Fibroblast of villous mesenchyme (primary cell): ENCODE measurements around the gene CD244. TPM values are rescaled to one million over a fixed set of nuclear protein-coding genes. Genes with fewer than 3 reads are reported as not detected.
"Not testable (repeated sequence)": the region's sequence is repeated elsewhere in the genome, so short reads cannot be mapped to it uniquely, and the experiment has no call there.

Experiments used
- DNase-seq: peaks from one replicate; pipeline ENCODE4 v3.0.0-alpha.2; 2010; ENCODE audit warnings: low read depth
- H3K4me3 ChIP-seq: 2 replicates; pipeline ENCODE4 v1.5.1; 2011; ENCODE audit warnings: low read depth, mild to moderate bottlenecking, low read length
- CTCF ChIP-seq: IDR thresholded peaks from 2 replicates; pipeline ENCODE4 v1.5.1; 2012; ENCODE audit warnings: low read depth, mild to moderate bottlenecking, low read length; ENCODE audit not compliant: insufficient read depth
- total RNA-seq: library from RNA; depleted of rRNA; stranded (reverse); fragments of >200 nt; gene quantifications from 2 replicates; pipeline ENCODE4 v1.2.3, GENCODE V29; 2012

The CD244 gene
- total RNA-seq, 1 donor = not detected

GRCh38 chr1:160797861-160798273 lies 64.8 kb downstream of the CD244 start:
- no peak for DNase-seq
- TF ChIP-seq CTCF = no peak
- H3K4me3 ChIP-seq = no peak overlapping the region

DNA sequence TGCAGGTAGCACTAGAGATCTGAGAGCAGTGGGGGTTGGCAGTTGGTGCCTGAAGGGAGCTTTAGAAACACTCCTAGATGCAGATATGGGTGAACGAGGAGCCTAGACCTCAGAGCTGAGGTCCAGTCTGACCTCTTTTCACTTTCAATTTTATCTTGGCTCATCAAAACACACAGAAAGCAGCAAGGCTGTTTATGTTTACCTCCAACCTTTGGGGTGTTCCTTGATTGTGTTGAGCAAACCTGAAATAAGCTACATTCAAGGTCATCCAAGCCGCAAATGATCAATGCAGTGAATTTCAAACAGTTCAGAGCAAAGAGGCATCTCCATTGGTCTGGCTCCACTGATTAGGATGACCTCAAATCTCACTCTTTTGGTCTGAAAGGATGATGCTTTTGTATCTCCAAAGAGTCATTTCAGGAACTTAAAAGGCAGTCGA lies 65.4 kb downstream of the CD244 start:
- no peak for TF ChIP-seq CTCF
- DNase-seq = no peak
- no peak overlapping the region for H3K4me3 ChIP-seq

- no peak for TF ChIP-seq CTCF
- DNase-seq = no peak
These were observed 66.7 kb downstream of the CD244 start, which contains the start of gene LY9 for GRCh38 chr1:160795951-160796383. TSS of gene LY9 (plus strand) at chr1:160796174. CDS start at chr1:160796188, 14 bp downstream.

GRCh38 chr1:160794376-160794775 lies 68.3 kb downstream of the CD244 start:
- no peak for TF ChIP-seq CTCF
- no peak overlapping the region for H3K4me3 ChIP-seq
- no peak for DNase-seq

More at GRCh38 chr1:160795951-160796383, 66.7 kb downstream of the CD244 start, which contains the start of gene LY9:
- H3K4me3 ChIP-seq = no peak within 1 kb of the TSS

- DNase-seq = no peak
- no peak overlapping the region for H3K4me3 ChIP-seq
- no peak for TF ChIP-seq CTCF
These were observed 72.7 kb downstream of the CD244 start for GRCh38 chr1:160789702-160790611.

DNA sequence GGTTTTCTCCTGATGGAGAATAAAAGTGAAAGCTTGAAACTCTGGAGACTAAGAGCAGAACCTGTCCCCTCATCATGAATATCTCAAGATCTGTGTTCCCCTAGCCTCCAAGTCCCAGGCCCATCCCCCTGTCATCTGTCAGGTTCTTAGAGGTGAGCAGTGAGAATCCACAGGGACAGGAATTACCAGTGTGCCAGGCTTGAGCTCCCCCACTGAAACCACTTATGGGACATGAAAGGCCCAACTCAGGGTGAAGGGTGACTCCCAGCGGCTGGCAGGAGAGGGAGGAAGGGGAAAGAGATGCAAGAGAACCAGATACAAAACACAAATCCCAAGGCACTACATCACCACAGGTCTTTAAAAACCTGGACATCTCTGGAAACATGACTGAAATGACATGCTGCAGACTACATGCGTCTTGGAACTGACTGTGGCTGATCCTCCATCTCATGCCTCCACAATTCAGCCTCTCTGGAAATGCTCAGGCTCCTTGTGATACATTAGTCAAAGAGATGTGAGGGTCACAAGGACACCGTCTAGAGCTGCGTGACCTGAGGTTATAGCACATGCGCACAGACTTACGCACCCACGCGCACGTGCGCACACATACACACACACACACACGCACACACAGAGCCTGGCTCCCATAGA lies 73.5 kb downstream of the CD244 start:
- DNase-seq = no peak
- no peak overlapping the region for H3K4me3 ChIP-seq
- TF ChIP-seq CTCF = no peak

- DNase-seq, H3K4me3 ChIP-seq: not testable (repeated sequence)
These were observed 79.5 kb downstream of the CD244 start for GRCh38 chr1:160782988-160783765.
